ENCODE data around the gene CST1.

- TF ChIP-seq YY1 (IDR thresholded peaks at IDR 0.05; ENCODE audit: insufficient read depth, insufficient read length): no peak
- TF ChIP-seq ZNF274 (IDR thresholded peaks at IDR 0.05; ENCODE audit: low read depth, low read length): no peak
Observed at GRCh38 chr20:23700931-23701330, 49.8 kb downstream of the CST1 start.

Measured in NT2/D1 (cell line).